IMR-90 (cell line): ENCODE measurements around the gene CTRB1. TPM values are rescaled to one million over a fixed set of nuclear protein-coding genes. Genes with fewer than 3 reads are reported as not detected.

Experiments
- ATAC-seq: fragments of 200-7000 bp; cut with Tn5 transposase; 2 replicates; pipeline ENCODE4 v1.9.1; 2020; ENCODE audit warnings: low read depth, mild to moderate bottlenecking, moderate library complexity
- BruUV-seq: library from RNA; stranded (reverse); fragments of 400-500 nt; replicated peaks from 2 replicates; lab custom pipeline; 2021; lab: Mats Ljungman, UMichigan
- CTCF ChIA-PET: fragments of 300-600 bp; formaldehyde crosslinking; extraction: SDS; loops from one replicate; lab custom pipeline; 2021; ENCODE audit warnings: antibody characterized with exemption; lab: Yijun Ruan, JAX
- POLR2A ChIA-PET: fragments of 300-600 bp; sonication (Branson Sonifier 250); formaldehyde crosslinking; loops from one replicate; lab custom pipeline; 2022; ENCODE audit warnings: antibody characterized with exemption; ENCODE audit not compliant: unreplicated experiment; lab: Charles Lee
- DNase-seq: peaks from one replicate; pipeline ENCODE4 v3.0.0; 2013
- H2AFZ ChIP-seq: replicated peaks from 2 replicates; pipeline ENCODE3; 2013; ENCODE audit warnings: low read length, mild to moderate bottlenecking; ENCODE audit not compliant: poor library complexity
- H2AK5ac ChIP-seq: 2 replicates; pipeline ENCODE4 v1.6.1; 2013; ENCODE audit warnings: low read depth, low read length, inconsistent platforms
- H2AK9ac ChIP-seq: replicated peaks from 2 replicates; pipeline ENCODE3; 2013; ENCODE audit warnings: mild to moderate bottlenecking, low read depth, low read length, moderate library complexity; ENCODE audit not compliant: poor library complexity
- H2BK120ac ChIP-seq: 2 replicates; pipeline ENCODE4 v1.6.1; 2013; ENCODE audit warnings: low read depth, low read length, inconsistent platforms
- H2BK15ac ChIP-seq: 3 replicates; pipeline ENCODE4 v1.6.1; 2013; ENCODE audit warnings: low read depth, low read length, inconsistent platforms
- H2BK20ac ChIP-seq: 2 replicates; pipeline ENCODE4 v1.6.1; 2013; ENCODE audit warnings: low read depth, mild to moderate bottlenecking, inconsistent platforms, low read length, moderate library complexity
- H2BK5ac ChIP-seq: 2 replicates; pipeline ENCODE4 v1.6.1; 2013; ENCODE audit warnings: mild to moderate bottlenecking, low read depth, low read length, inconsistent platforms; ENCODE audit not compliant: poor library complexity, severe bottlenecking
- H3K14ac ChIP-seq: replicated peaks from 2 replicates; pipeline ENCODE4 v1.6.1; 2013; ENCODE audit warnings: low read depth, low read length, inconsistent platforms
- H3K18ac ChIP-seq: 2 replicates; pipeline ENCODE4 v1.6.1; 2013; ENCODE audit warnings: low read depth, low read length, control low read depth
- H3K23ac ChIP-seq: 2 replicates; pipeline ENCODE4 v1.6.1; 2013; ENCODE audit warnings: low read depth, low read length, inconsistent platforms
- H3K27ac ChIP-seq: 2 replicates; pipeline ENCODE4 v1.5.1; 2013; ENCODE audit warnings: mild to moderate bottlenecking, control low read depth, low read length; ENCODE audit not compliant: insufficient read depth
- H3K27me3 ChIP-seq: 2 replicates; pipeline ENCODE4 v1.6.1; 2013; ENCODE audit warnings: low read length; ENCODE audit not compliant: control insufficient read depth, insufficient read depth
- H3K36me3 ChIP-seq: 2 replicates; pipeline ENCODE4 v1.6.1; 2013; ENCODE audit warnings: low read length, mixed read lengths; ENCODE audit not compliant: control insufficient read depth, insufficient read depth
- H3K4ac ChIP-seq: 2 replicates; pipeline ENCODE4 v1.6.1; 2013; ENCODE audit warnings: low read depth, low read length, inconsistent platforms
- H3K4me1 ChIP-seq: 2 replicates; pipeline ENCODE4 v1.6.1; 2013; ENCODE audit warnings: low read length, mixed read lengths; ENCODE audit not compliant: control insufficient read depth, insufficient read depth
- H3K4me2 ChIP-seq: 2 replicates; pipeline ENCODE4 v1.6.1; 2013; ENCODE audit warnings: low read depth, mild to moderate bottlenecking, control low read depth, low read length, moderate library complexity
- H3K4me3 ChIP-seq: 2 replicates; pipeline ENCODE4 v1.5.1; 2013; ENCODE audit warnings: low read depth, mild to moderate bottlenecking, control low read depth, low read length, moderate library complexity; ENCODE audit not compliant: insufficient read depth
- H3K56ac ChIP-seq: 2 replicates; pipeline ENCODE4 v1.6.1; 2013; ENCODE audit warnings: low read length, inconsistent platforms; ENCODE audit not compliant: insufficient read depth; ENCODE audit errors: extremely low read depth
- H3K79me1 ChIP-seq, 2 experiments: 2 replicates each; pipeline ENCODE4 v1.6.1; 2013; ENCODE audit warnings: low read length in 2 of 2, inconsistent platforms in 1 of 2, low read depth in 1 of 2
- H3K9ac ChIP-seq: 2 replicates; pipeline ENCODE4 v1.6.1; 2013; ENCODE audit warnings: low read depth, low read length, control low read depth
- H3K9me1 ChIP-seq: 2 replicates; pipeline ENCODE4 v1.6.1; 2013; ENCODE audit warnings: low read length, inconsistent platforms; ENCODE audit not compliant: insufficient read depth
- H3K9me3 ChIP-seq: 2 replicates; pipeline ENCODE4 v1.6.1; 2013; ENCODE audit warnings: low read length; ENCODE audit not compliant: control insufficient read depth, insufficient read depth
- H4K20me1 ChIP-seq: 2 replicates; pipeline ENCODE4 v1.6.1; 2013; ENCODE audit warnings: low read length, inconsistent platforms; ENCODE audit not compliant: insufficient read depth
- H4K5ac ChIP-seq: 2 replicates; pipeline ENCODE4 v1.6.1; 2013; ENCODE audit warnings: mild to moderate bottlenecking, low read depth, low read length, control low read depth
- H4K8ac ChIP-seq, 2 experiments: 2 replicates each; pipeline ENCODE4 v1.6.1; 2013; ENCODE audit warnings: low read depth in 2 of 2, low read length in 2 of 2, control low read depth in 1 of 2, inconsistent platforms in 1 of 2
- H4K91ac ChIP-seq: 2 replicates; pipeline ENCODE4 v1.6.1; 2013; ENCODE audit warnings: low read depth, low read length, inconsistent platforms; ENCODE audit not compliant: insufficient read depth
- CTCF ChIP-seq: conservative IDR thresholded peaks from 2 replicates; pipeline ENCODE4 v1.5.1; 2012; ENCODE audit warnings: mild to moderate bottlenecking, low read depth, low read length, improper control_type of control experiment
- ELK1 ChIP-seq: fragments of 150-350 bp; IDR thresholded peaks from 2 replicates; pipeline ENCODE4 v1.6.1; 2016; ENCODE audit warnings: low read depth, mild to moderate bottlenecking, low read length, moderate library complexity, borderline replicate concordance
- MAFK ChIP-seq: IDR thresholded peaks from 2 replicates; pipeline ENCODE4 v1.6.1; 2012; ENCODE audit warnings: low read depth, low read length, improper control_type of control experiment
- MAZ ChIP-seq: IDR thresholded peaks from 2 replicates; pipeline ENCODE4 v1.6.1; 2012; ENCODE audit warnings: low read depth, mild to moderate bottlenecking, low read length, improper control_type of control experiment, moderate library complexity, borderline replicate concordance
- POLR2A ChIP-seq: IDR thresholded peaks from 2 replicates; pipeline ENCODE4 v1.6.1; 2012; ENCODE audit warnings: mild to moderate bottlenecking, low read depth, low read length
- RFX5 ChIP-seq: IDR thresholded peaks from 2 replicates; pipeline ENCODE4 v1.8.0; 2012; ENCODE audit warnings: low read depth, mild to moderate bottlenecking, low read length, moderate library complexity
- SMC3 ChIP-seq: fragments of 150-350 bp; IDR thresholded peaks from 2 replicates; pipeline ENCODE4 v1.6.1; 2016; ENCODE audit warnings: low read depth, mild to moderate bottlenecking, antibody characterized with exemption, low read length, moderate library complexity
- USF2 ChIP-seq: fragments of 150-350 bp; IDR thresholded peaks from 2 replicates; pipeline ENCODE4 v1.6.1; 2017; ENCODE audit warnings: mild to moderate bottlenecking, antibody characterized with exemption, low read length, low read depth
- WGBS, 2 experiments: methylation state at CpG; one replicate each; pipeline versions ENCODE4 v1.1.5 to v1.1.7; 2013; ENCODE audit warnings: missing lambda C conversion rate in 2 of 2; ENCODE audit not compliant: insufficient read length in 1 of 2; ENCODE audit errors: extremely low coverage in 2 of 2; 5-methylcytosine and 5-hydroxymethylcytosine counted together
- dilution Hi-C: fragments of 300-500 bp; cut with HindIII; formaldehyde crosslinking; loops from one replicate; pipeline ENCODE4 v1.14.3; 2018; ENCODE audit warnings: low sequenced_read_pairs; ENCODE audit not compliant: unreplicated experiment
- in situ Hi-C: fragments of 300-500 bp; cut with MboI; formaldehyde crosslinking; loops from 3 replicates; pipeline ENCODE4 v1.14.3; 2019; ENCODE audit warnings: low sequenced_read_pairs, inconsistent platforms, mixed read lengths
- intact Hi-C: fragments of 100-400 bp; cut with micrococcal nuclease; formaldehyde crosslinking; loops from 2 replicates; pipeline ENCODE4 v1.10.0; 2022
- polyA plus RNA-seq, 3 experiments: library from polyadenylated mRNA; depleted of rRNA; stranded (reverse); fragments of >200 nt; gene quantifications; 2 replicates each; pipeline ENCODE4 v1.2.3, GENCODE V29; 2012; ENCODE audit warnings: low replicate concordance in 1 of 3
- total RNA-seq: library from RNA; depleted of rRNA; stranded (reverse); fragments of >200 nt; gene quantifications from 2 replicates; pipeline ENCODE4 v1.2.3, GENCODE V29; 2012

Gene CTRB1
- total and polyA plus RNA-seq, 2 of the 4 experiments (the other 2 are of a cell fraction), result not detected

GRCh38 chr16:75181630-75182029 is 37.2 kb upstream of the CTRB1 start:
- Histone ChIP-seq H4K5ac (no peak overlapping the region), H2BK20ac (no peak overlapping the region), H2BK15ac (no peak overlapping the region), H4K8ac (no peak overlapping the region), H3K36me3 (no peaks in the 10 kb centered on the region), H3K9me3 (peaks cover 5% of the 10 kb centered on the region), H3K27ac (no peak overlapping the region), H3K56ac (no peak overlapping the region), H2AK5ac (no peak overlapping the region), H3K27me3 (no peaks in the 10 kb centered on the region), H3K14ac (no peak overlapping the region), H3K4me3 (no peak overlapping the region), H3K18ac (no peak overlapping the region), H2BK5ac (no peak overlapping the region), H4K91ac (no peak overlapping the region), H3K4me2 (no peak overlapping the region), H3K4me1 (no peaks in the 10 kb centered on the region), H3K79me1 (no peaks in the 10 kb centered on the region), H2AFZ (no peak overlapping the region), H3K23ac (no peak overlapping the region), H2AK9ac (no peak overlapping the region), H2BK120ac (no peak overlapping the region), H3K4ac (no peak overlapping the region), H4K20me1 (no peaks in the 10 kb centered on the region), H3K9me1 (no peaks in the 10 kb centered on the region), H3K9ac (no peak overlapping the region)
- DNase-seq (no peak), ATAC-seq (no peak)
- dilution Hi-C loops (no loop called here), intact Hi-C loops (no loop called here), in situ Hi-C loops (no loop called here)
- POLR2A ChIA-PET, result no interaction called here
- 0% methylated on average over 1 of the region's 3 CpGs; no CpG with 5 or more reads in 1 of the 2 experiments for WGBS, 2 experiments
- no TSS peak for BruUV-seq
- CTCF ChIA-PET, result no interaction called here
- TF ChIP-seq POLR2A, result no peak
- no peak for TF ChIP-seq USF2
- TF ChIP-seq MAFK, result no peak
- no peak for TF ChIP-seq RFX5
- no peak for TF ChIP-seq SMC3
- no peak for TF ChIP-seq MAZ
- TF ChIP-seq ELK1, result no peak
- TF ChIP-seq CTCF, result no peak
